K562 (cell line): ENCODE measurements around the gene TPK1.

Experiments
- HIVEP1 ChIP-seq: fragments of 250-450 bp; sonication (Bioruptor Pico); IDR thresholded peaks from 2 replicates; pipeline ENCODE4 v1.4.0; 2020; ENCODE audit warnings: mild to moderate bottlenecking
- MCM2 ChIP-seq: fragments of 450-650 bp; IDR thresholded peaks from 2 replicates; pipeline ENCODE4 v1.6.1; 2017; ENCODE audit warnings: low read depth, mild to moderate bottlenecking
- NR3C1 ChIP-seq: sonication (generic); formaldehyde crosslinking; IDR thresholded peaks from 2 replicates; pipeline ENCODE4 v1.8.1; 2022; ENCODE audit warnings: missing genetic modification reagents
- POLR2A ChIP-seq: fragments of 450-650 bp; conservative IDR thresholded peaks from 2 replicates; pipeline ENCODE4 v1.6.1; 2016
- SMARCA5 ChIP-seq: fragments of 450-650 bp; IDR thresholded peaks from 2 replicates; pipeline ENCODE4 v1.6.1; 2016
- TARDBP ChIP-seq: fragments of 450-650 bp; IDR thresholded peaks from 2 replicates; pipeline ENCODE4 v1.6.1; 2016
- TCF3 ChIP-seq: sonication (generic); formaldehyde crosslinking; IDR thresholded peaks from 2 replicates; pipeline ENCODE4 v1.4.0; 2020; ENCODE audit warnings: mild to moderate bottlenecking, missing genetic modification reagents
- TF ChIP-seq, protein P1 (sequence below): IDR thresholded peaks from 3 replicates; pipeline ENCODE4 v1.6.1; 2011; ENCODE audit warnings: borderline replicate concordance, mild to moderate bottlenecking; ENCODE audit not compliant: insufficient read length, insufficient read depth
- TF ChIP-seq, protein P2 (sequence below): sonication (generic); formaldehyde crosslinking; IDR thresholded peaks from 2 replicates; pipeline ENCODE4 v1.5.0; 2020; ENCODE audit warnings: missing genetic modification reagents

DNA sequence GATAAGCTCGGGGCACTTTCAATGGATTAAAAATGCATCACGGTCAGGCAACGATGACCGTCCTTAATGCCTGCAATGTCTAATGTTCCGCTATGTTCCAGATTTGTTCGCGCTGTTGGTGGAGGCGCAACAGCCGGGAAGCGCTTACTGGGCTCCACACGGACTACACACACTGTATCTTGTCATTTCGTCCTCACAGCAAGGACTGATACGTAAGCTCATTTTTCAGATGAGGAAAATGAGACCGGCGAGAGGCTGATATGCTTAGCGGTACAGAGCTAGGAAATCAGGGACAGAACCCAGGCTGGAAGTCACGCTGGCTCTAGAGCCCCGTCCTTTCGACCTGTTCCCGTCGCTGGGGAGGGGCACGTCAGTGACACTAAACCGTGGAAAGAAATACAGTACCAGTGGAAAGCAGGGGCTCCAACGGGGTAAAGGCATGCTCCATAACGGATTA lies 670 bp downstream of the TPK1 start:
- TF ChIP-seq TARDBP (no peak), HIVEP1 (CRISPR knock-in tag) (no peak), TCF3 (CRISPR knock-in tag) (no peak), POLR2A (no peak), NR3C1 (no peak), SMARCA5 (0 out of 2 replicates have a peak, but pooled peaks have one; percentile 16), MCM2 (no peak)
- TF ChIP-seq, protein P1, sequence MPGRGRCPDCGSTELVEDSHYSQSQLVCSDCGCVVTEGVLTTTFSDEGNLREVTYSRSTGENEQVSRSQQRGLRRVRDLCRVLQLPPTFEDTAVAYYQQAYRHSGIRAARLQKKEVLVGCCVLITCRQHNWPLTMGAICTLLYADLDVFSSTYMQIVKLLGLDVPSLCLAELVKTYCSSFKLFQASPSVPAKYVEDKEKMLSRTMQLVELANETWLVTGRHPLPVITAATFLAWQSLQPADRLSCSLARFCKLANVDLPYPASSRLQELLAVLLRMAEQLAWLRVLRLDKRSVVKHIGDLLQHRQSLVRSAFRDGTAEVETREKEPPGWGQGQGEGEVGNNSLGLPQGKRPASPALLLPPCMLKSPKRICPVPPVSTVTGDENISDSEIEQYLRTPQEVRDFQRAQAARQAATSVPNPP = no peak
- TF ChIP-seq, protein P2, sequence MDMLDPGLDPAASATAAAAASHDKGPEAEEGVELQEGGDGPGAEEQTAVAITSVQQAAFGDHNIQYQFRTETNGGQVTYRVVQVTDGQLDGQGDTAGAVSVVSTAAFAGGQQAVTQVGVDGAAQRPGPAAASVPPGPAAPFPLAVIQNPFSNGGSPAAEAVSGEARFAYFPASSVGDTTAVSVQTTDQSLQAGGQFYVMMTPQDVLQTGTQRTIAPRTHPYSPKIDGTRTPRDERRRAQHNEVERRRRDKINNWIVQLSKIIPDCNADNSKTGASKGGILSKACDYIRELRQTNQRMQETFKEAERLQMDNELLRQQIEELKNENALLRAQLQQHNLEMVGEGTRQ (CRISPR knock-in tag) = no peak
